Measurements from ENCODE around the gene ADGRA3. TPM values are rescaled to one million over a fixed set of nuclear protein-coding genes. Genes with fewer than 3 reads are reported as not detected.

The ADGRA3 gene
- total RNA-seq, 1 experiment from 2014 or later: 35.0 TPM

DNA sequence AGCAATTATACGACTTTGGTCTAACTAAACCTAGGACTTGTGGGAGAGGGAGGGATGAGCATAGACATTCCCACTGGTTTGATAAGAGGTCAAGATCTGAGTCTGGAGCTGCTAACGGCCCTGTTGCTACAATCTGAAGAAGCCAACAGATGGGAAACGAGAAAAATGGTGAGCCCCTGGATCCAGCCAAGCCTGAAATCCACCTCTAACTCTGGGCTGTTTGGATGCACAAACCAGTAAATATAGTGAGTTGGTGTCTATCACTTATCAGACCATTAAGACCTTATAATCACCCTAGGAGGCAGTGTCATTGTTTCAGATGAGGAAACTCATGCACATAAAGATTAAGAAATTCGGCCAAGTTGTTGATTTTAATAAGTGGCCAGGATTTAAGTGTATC lies 50.5 kb downstream of the ADGRA3 start:
- no peak for DNase-seq
- TF ChIP-seq, protein P1, sequence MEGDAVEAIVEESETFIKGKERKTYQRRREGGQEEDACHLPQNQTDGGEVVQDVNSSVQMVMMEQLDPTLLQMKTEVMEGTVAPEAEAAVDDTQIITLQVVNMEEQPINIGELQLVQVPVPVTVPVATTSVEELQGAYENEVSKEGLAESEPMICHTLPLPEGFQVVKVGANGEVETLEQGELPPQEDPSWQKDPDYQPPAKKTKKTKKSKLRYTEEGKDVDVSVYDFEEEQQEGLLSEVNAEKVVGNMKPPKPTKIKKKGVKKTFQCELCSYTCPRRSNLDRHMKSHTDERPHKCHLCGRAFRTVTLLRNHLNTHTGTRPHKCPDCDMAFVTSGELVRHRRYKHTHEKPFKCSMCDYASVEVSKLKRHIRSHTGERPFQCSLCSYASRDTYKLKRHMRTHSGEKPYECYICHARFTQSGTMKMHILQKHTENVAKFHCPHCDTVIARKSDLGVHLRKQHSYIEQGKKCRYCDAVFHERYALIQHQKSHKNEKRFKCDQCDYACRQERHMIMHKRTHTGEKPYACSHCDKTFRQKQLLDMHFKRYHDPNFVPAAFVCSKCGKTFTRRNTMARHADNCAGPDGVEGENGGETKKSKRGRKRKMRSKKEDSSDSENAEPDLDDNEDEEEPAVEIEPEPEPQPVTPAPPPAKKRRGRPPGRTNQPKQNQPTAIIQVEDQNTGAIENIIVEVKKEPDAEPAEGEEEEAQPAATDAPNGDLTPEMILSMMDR (IDR thresholded peaks at IDR 0.05; ENCODE audit: insufficient read depth in 1 of 2, low read depth in 1 of 2, low read length in 1 of 2, severe bottlenecking in 1 of 2, unreplicated experiment in 1 of 2): no peak
- Histone ChIP-seq H3K27me3 (replicated peaks; ENCODE audit: control insufficient read depth, insufficient read depth, low read length) (no peaks in the 10 kb centered on the region), H3K9me3 (no peaks in the 10 kb centered on the region), H3K36me3 (ENCODE audit: control insufficient read depth, insufficient read depth, low read length) (peaks cover 1% of the 10 kb centered on the region), H3K4me3 (ENCODE audit: low read depth, low read length) (no peak overlapping the region), H3K4me1 (peaks cover 16% of the 10 kb centered on the region)
- POLR2A ChIA-PET: no interaction called here
- H3K36me3 Mint-ChIP-seq (ENCODE audit: insufficient read depth, unreplicated experiment): peaks cover 9% of the 10 kb centered on the region
- H3K9me3 Mint-ChIP-seq (ENCODE audit: unreplicated experiment): no peaks in the 10 kb centered on the region
- no peaks in the 10 kb centered on the region for H3K27me3 Mint-ChIP-seq (ENCODE audit: insufficient read depth, unreplicated experiment)
- H3K4me1 Mint-ChIP-seq (ENCODE audit: low read depth, unreplicated experiment): peaks cover 32% of the 10 kb centered on the region
- CTCF ChIA-PET: no interaction called here
- intact Hi-C loops (cut with micrococcal nuclease; ENCODE audit: unreplicated experiment): no loop called here
- BruUV-seq (replicated peaks): no TSS peak
- H3K27ac Mint-ChIP-seq (ENCODE audit: unreplicated experiment): no peak overlapping the region
- no peak overlapping the region for H3K4me3 Mint-ChIP-seq (ENCODE audit: unreplicated experiment)

DNA sequence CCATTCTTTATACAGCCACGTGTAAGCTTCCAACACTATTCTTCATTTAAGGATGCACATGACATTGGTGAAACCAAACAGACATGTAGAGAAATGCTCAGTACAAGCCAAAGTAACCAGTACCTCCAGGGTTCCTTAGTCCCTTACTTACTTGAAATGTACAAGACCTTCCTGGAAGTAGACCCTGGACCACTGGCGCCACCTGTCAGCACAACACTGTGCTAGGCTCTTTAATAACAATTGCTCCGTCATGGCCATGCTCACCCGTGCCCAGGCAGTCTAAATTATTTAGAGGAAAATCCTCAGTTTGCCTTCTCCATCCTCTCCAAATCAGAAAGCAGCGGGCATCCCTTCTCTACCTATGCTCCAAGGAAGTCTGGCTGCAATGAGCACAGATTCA lies 52.7 kb downstream of the ADGRA3 start:
- intact Hi-C loops (cut with micrococcal nuclease; ENCODE audit: unreplicated experiment): loop anchor here (2.0 kb wide), 1 partner anchor 48 kb away; no protein-coding TSS in a partner anchor
- no peak overlapping the region for H3K27ac Mint-ChIP-seq (ENCODE audit: unreplicated experiment)
- CTCF ChIA-PET: interaction anchor here (1.1 kb wide), 1 partner anchor 9 kb away, joined by 3 read pairs; no protein-coding TSS in a partner anchor
- no peaks in the 10 kb centered on the region for H3K9me3 Mint-ChIP-seq (ENCODE audit: unreplicated experiment)
- H3K4me1 ChIP-seq: peaks cover 34% of the 10 kb centered on the region
- no peaks in the 10 kb centered on the region for H3K9me3 ChIP-seq
- TF ChIP-seq, protein P1 (IDR thresholded peaks at IDR 0.05; ENCODE audit: insufficient read depth in 1 of 2, low read depth in 1 of 2, low read length in 1 of 2, severe bottlenecking in 1 of 2, unreplicated experiment in 1 of 2): no peak
- H3K4me1 Mint-ChIP-seq (ENCODE audit: low read depth, unreplicated experiment): peaks cover 40% of the 10 kb centered on the region
- POLR2A ChIA-PET: no interaction called here
- no peaks in the 10 kb centered on the region for H3K27me3 Mint-ChIP-seq (ENCODE audit: insufficient read depth, unreplicated experiment)
- peaks cover 1% of the 10 kb centered on the region for H3K36me3 ChIP-seq (ENCODE audit: control insufficient read depth, insufficient read depth, low read length)
- H3K4me3 ChIP-seq (ENCODE audit: low read depth, low read length): no peak overlapping the region
- H3K4me3 Mint-ChIP-seq (ENCODE audit: unreplicated experiment): no peak overlapping the region
- H3K36me3 Mint-ChIP-seq (ENCODE audit: insufficient read depth, unreplicated experiment): peaks cover 3% of the 10 kb centered on the region
- H3K27me3 ChIP-seq (replicated peaks; ENCODE audit: control insufficient read depth, insufficient read depth, low read length): no peaks in the 10 kb centered on the region
- DNase-seq: peak in 1 of 2 experiments; percentile 35
- BruUV-seq (replicated peaks): no TSS peak

DNA sequence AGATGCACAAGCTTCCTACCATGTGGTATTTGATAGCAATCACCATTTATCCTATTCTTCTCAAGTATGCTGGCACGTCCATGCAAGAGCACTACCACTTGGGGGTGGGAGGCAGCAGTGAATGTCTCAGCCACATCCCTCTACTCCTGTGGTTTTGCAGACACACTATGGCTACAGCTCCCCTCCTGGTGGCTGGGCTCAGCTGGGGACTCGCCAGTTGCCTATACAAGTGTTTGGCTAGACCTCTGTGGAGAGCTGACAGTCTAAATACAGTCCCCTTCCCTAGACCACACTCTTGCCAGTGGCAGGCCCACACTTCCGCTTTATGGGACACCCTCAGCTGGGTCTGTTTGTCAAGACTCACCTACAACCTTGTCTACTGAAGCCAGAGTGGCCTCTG lies 53.2 kb downstream of the ADGRA3 start:
- Mint-ChIP-seq H3K27me3 (ENCODE audit: insufficient read depth, unreplicated experiment) (no peaks in the 10 kb centered on the region), H3K9me3 (ENCODE audit: unreplicated experiment) (no peaks in the 10 kb centered on the region), H3K4me1 (ENCODE audit: low read depth, unreplicated experiment) (peaks cover 39% of the 10 kb centered on the region), H3K4me3 (ENCODE audit: unreplicated experiment) (no peak overlapping the region), H3K36me3 (ENCODE audit: insufficient read depth, unreplicated experiment) (peaks cover 6% of the 10 kb centered on the region), H3K27ac (ENCODE audit: unreplicated experiment) (no peak overlapping the region)
- H3K4me1 ChIP-seq: peaks cover 39% of the 10 kb centered on the region
- H3K36me3 ChIP-seq (ENCODE audit: control insufficient read depth, insufficient read depth, low read length): peaks cover 1% of the 10 kb centered on the region
- no peak overlapping the region for H3K4me3 ChIP-seq (ENCODE audit: low read depth, low read length)
- H3K27me3 ChIP-seq (replicated peaks; ENCODE audit: control insufficient read depth, insufficient read depth, low read length): no peaks in the 10 kb centered on the region
- TF ChIP-seq, protein P1 (IDR thresholded peaks at IDR 0.05; ENCODE audit: insufficient read depth in 1 of 2, low read depth in 1 of 2, low read length in 1 of 2, severe bottlenecking in 1 of 2, unreplicated experiment in 1 of 2): no peak
- no peaks in the 10 kb centered on the region for H3K9me3 ChIP-seq
- CTCF ChIA-PET: interaction anchor here (1.1 kb wide), 1 partner anchor 9 kb away, joined by 3 read pairs; no protein-coding TSS in a partner anchor
- intact Hi-C loops (cut with micrococcal nuclease; ENCODE audit: unreplicated experiment): loop anchor here (2.0 kb wide), 1 partner anchor 48 kb away; no protein-coding TSS in a partner anchor
- BruUV-seq (replicated peaks): no TSS peak
- POLR2A ChIA-PET: no interaction called here
- peak; percentile 11 to 34 for DNase-seq

Measured in Caco-2 (cell line).